LHCN-M2 (cell line): ENCODE measurements around the gene CFAP45. TPM values are rescaled to one million over a fixed set of nuclear protein-coding genes. Genes with fewer than 3 reads are reported as not detected.

Source experiments
- DNase-seq: peaks from one replicate; pipeline ENCODE4 v3.0.0-alpha.2; 2012; ENCODE audit warnings: low read depth
- total RNA-seq: library from RNA; depleted of rRNA; stranded (reverse); fragments of >200 nt; gene quantifications from 2 replicates; pipeline ENCODE4 v1.2.3, GENCODE V29; 2014

CFAP45 gene
- total RNA-seq, 1 experiment from 2014 or later, result 0.34 TPM

DNA sequence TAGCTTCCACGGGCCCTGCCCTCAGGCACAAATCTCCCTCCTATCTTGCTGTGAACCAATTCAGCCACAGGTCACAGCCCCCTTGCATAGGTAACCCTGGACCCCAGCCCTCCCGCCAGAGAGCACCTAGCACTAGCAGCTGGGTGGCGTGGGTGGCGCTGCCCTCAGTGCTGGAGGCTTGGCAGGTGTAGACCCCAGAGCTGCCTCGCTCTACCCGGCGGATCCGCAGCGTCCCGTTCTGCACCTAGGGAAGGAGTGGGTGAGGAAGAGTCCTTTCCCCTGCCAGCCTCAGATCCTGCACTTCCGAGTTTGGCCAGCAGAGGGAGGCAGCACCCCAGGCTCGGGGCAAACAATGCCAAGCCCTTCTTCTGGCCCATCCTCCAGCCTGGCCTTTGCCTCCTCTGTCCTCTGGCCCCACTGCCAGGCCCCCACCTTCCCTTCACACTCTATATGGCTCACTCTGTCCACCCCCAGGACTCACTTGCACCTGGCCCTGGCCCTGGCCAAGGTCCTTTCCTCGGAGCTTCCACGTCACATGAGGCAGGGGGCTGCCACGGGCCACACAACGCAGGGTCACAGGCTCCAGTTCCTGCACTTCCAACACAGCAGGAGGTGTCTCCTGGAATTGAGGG, 36.4 kb upstream of the CFAP45 start:
- peak; percentile 23 for DNase-seq

DNA sequence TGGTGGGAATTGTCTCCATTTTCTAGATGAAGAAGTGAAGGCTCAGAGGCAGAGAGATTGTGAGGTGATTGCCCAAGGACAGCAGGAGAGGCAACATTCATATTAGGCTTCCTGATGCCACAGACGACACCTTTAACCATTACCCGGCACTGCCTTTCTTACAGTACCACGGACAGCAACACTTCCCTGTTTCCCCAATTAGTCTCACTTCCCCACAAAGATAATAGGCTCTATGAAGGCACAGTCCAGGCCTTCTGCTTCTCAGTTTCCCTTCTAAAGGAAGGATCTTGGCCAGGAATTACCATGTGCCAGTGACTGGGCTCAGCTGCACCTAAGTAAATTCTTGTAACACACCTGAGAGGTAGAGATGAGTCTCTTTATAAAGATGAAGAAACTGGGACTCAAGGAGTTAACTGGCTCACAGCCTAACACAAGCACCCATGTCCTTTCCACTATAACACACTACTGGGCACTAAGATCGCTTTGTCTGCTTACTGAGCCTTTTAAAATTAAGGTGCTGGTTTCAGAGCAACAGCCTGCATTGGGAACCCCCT, 35.8 kb upstream of the CFAP45 start:
- no peak for DNase-seq

DNA sequence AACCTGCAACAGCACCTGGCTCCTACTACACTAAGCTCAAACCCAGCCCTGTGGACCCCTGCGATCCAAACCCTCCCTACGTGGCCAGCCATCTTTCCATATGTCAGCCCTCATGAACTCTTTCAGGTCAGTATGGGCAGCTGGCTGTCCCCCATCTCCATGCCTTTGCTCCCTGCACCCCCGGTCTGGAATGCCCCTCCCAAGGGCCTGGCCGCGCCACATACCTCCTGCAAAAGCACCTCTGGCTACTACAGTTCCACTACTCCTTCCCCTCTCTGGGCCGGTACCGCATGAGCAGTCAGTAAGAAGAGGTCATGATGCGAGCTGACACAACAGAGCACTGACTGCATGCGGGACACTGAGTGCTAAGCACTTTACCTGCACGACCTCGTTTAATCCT, 35.3 kb upstream of the CFAP45 start:
- DNase-seq, result no peak

DNA sequence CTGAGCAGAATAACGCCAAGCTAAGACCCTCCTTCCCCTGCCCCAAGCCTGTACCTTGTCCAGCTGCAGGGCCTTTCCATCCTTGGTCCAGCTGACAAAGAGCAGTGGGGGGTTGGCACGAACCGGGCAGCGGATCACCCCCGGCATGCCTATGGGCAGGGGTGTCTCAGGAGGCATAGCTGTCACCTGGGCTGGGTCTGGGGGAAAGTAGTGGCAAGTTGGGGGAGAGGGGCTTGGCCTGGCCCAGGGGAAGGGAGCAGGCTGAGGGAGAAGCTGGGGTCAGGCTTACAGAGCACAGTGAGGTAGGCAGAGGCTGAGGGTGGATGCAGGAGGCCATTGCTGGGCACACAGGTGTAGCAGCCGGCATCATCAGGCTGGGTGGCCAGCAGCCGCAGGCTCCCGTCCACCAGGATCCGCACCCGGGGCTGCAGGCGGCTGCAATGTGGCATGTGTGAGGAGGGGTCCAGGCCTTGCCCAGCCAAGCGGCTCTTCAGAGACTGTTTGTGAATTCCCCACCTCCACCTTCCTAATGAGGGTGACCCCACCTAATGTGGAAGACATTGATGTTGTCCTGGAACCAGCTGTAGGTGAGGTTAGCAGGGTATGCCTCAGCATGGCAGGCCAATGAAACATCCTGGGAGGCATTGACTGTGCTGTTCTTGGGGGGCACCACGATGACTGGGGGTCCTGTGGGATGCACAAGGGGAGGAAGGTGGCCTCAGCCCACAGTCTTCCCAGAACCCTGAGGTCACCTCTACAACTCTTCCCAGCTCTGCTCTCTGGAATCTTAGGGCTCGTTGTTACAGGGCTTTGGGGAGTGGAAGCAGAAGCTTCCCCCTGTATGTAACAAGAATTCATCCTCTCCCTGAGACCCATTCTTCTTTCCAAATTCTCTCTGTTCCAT, 34.4 kb upstream of the CFAP45 start:
- no peak for DNase-seq

DNA sequence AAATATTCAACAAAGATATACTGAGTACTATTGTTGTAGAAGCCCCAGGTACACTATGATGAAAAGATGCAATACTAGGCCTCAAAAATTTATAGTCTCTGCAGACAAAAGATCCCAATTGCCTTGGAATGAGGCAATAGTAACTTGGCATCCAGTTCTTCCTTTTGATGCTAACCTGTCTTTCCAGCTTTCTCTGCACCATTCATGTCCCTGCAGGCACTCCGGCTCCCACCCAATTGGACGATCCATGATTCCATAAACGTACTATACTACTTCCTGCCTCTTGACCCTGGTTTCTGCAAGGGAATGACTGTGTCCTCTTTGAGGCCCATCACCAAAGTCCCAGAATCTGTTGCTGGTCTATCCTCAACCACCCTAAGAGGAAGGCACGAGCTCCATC, 33.4 kb upstream of the CFAP45 start:
- no peak for DNase-seq

DNA sequence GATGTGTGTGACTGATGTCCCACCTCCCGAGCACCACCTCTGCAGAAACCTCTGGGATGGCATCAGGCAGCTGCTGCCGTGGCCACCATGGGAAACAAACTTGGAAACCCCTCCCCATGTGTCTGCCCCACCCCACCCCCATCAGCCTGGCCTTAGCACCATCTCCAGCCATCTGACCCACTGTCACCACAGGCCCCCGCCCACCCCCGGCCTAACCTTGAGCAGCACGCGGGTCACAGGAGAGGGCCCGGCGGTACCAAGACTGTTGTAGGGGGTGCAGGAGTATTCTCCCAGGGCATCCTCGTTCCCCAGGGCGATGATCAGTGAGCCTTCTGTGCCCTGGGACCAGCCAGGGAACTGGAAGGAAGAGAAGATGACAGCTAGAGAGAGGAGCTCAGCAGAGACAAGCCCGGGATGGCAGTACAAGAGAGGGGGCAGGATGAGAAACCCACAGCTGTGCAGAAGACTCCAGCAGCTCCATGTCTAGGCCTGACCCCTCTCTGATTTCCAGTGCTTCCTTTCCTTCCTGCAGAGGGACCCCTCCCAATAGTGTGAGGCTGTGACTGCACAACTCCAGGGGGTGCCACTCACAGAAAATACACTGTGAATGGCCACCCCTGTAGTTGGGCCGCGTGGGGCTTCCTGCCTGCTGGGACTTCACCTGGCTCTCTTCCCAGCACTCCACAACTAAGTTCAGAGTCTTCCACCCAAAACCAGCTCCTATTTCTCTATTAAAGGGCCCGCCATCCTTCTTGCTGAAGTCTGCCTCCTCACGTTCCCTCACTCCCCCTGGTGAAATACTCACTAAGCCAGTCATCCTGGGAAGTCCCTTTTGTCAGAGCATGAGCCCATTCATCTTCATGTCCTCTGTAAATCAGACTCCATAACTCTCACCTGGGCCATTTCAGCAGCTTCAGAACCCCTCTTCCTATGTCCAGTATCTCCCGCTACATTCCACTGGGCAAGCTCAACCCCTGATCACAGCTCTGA, 32.6 kb upstream of the CFAP45 start:
- DNase-seq, result no peak

DNA sequence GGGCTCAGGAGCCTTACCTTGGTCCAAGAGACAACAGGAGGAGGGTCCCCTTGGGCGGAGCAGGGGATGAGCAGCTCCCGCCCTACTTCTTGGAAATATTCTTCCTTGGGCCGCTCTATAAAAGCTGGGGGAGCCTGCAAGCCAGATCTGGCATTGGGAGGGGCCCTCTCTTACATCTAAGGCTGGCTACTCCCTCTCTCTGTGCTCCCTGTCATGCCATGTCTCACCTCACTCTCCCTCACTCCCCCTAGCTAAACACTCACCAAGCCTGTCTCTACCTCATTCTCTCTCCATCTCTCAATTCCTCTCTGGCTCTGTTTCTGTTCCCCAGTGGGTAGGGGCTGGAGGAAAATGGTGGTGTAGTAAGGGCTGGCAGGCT, 31.8 kb upstream of the CFAP45 start:
- DNase-seq, result no peak

DNA sequence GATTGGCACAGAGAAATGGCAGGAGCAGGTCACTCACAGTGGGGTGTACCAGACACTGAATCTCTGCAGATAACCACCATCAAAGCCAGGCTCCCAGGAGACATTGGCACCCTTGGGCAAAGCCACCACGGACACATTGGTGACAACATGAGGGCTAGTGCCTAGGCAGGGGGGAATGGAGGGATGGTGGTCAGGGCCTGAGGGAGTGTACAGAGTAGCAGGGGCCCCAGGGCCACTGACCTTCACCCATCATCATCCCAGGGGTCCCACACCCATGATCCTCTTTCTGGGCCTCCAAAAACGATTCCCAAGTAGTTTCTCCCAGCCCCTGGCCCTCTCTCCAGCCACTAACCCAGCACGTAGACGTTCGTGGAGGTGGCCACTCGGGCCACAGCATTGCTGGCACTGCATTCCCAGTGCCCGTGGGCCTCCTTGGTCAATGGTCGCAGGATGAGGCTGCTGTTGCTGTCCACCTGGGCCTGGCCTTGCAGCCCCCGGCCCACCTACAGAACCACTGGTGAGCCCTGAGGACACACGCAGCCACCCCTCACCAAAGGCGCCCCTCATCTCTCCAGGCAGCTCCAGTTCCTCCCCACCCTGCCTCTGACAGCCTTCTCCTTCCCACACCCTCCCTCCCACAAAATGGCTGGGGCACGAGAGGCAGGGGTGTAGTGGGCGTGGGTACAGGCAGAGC, 31.3 kb upstream of the CFAP45 start:
- no peak for DNase-seq

DNA sequence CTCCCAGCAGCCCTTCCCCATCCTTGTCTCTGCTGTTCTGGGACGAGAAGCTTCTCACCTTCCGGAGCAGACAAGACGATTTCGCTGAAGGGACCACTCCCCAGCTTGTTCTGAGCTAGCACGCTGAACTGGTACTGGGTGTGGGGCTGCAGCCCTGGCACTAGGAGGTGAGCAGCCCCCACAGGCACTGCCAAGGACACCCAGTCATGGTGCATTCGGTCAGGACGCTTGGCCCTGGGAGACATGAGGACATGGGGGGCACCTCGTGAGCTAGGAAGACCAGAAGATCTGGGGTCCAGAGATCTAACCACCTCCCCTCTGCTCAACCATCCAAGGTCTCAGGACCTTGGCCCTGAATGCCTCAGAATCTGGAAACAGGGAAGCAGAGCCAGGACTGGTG, 30.7 kb upstream of the CFAP45 start:
- DNase-seq, result no peak

DNA sequence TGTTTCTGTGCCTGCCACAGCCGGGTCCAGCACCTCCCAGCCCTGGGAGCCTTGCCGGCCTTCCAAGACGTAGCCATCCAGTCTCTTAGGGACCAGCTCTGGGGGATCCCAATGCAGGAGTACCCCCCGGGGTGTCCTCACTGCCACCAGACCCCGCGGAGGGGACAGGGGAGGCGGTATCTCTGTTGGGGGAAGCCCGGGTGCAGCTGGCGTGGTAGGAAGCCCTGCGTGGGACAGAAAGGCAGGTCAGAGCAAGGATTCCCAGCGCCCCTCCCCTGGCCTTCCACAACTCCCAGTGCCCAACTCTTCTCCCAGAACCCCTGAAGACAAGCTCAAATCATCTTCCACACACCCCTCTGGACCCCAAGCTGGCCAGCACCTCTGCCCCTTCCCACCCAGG, 30.3 kb upstream of the CFAP45 start:
- no peak for DNase-seq

DNA sequence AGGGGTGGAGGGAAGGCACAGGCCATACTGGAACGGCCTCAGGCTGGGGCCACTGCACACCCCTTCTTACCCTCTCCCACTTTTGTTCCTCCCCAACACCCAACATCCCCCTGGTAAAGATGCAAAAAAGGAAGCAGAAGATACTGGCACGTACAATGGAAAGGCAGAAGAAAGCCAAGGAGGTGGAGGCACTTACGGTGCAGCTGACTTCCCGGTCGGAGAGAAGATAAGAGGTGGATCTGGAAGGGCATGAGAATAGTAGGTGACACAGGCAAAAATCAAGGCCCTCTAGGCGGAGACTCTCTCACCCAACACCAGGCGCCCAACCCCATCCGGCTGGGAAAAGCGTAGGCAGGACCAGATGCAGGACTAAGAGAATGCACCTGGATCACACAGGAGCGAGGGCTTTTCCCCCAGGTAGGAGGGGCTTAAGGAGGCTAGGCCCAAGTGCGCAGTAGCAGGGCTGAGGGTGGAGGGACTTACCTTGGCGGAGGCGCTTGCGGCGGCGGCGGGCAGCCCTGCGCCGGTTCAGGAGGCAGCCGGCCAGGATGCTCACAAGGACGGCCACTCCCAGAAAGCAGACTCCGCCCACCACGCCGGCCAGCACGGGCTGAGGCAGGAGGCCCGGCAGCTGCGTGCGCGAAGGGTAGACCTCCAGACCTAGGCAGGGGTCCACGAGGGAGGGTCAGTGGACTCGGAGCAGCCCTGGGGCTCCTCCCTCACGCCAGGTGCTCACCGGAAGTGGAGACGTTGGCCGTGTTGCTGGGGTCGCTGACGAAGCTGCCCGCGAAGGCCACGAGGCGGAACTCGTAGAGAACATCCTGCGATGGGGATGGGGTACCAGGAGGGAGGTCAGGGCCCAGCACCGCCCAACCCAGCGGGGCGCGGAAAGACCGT, 29.4 kb upstream of the CFAP45 start:
- DNase-seq, result no peak

DNA sequence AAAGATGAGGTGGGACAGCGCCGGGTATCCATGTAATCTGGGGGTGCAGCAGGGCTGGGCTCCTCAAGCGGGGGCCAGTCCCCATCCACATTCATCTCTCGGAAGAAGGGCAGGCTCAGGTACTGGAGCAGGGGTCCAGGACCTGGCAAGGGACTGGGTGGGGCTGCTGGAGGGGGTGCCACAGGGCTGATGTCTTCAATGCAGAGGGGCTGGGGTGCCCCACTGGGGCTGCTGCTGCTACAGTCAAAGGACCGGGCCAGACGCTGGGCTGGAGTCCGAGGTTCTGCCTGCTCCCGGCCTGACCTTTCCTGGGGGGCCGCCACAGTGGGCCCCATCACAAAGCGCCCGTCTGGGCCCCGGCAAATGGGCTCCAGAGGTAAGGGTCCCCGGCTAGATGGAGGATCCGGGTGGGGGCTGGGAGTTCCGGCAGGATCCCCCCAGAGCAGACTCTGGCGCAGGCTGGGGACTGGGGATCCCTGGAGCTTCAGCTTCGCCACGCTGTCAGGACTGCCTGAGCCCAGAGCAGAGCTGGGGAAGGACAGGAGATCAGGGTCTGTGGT, 28.6 kb upstream of the CFAP45 start:
- DNase-seq, result no peak

DNA sequence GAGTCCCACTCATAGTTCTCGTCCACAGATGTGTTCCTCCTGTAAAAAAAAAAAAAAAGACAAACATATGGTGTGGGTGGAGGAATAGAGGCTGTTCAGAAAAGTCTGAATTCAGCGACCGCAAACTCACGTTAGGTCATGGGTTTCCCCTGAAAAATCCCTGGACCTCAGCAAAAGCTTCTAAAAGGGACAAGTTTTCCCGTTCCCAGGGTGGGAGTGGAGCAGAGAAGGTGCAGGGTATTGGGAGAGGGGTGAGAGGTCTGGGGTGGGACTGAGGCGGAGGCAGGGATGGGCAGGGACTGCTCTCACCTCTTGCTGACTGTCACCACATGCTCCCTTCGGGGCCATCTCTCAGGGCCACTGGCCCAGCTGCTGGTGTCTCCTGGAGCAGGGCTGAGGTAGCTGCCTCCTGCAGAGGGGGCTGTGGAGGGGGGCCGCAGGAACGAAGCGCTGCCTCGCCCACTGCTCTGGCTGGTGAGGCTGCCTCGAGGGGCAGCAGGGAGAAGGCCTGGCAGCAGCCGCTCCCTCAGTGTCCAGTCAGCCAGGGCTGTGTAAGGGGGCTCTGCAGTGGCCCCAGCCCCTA, 28.0 kb upstream of the CFAP45 start:
- no peak for DNase-seq

DNA sequence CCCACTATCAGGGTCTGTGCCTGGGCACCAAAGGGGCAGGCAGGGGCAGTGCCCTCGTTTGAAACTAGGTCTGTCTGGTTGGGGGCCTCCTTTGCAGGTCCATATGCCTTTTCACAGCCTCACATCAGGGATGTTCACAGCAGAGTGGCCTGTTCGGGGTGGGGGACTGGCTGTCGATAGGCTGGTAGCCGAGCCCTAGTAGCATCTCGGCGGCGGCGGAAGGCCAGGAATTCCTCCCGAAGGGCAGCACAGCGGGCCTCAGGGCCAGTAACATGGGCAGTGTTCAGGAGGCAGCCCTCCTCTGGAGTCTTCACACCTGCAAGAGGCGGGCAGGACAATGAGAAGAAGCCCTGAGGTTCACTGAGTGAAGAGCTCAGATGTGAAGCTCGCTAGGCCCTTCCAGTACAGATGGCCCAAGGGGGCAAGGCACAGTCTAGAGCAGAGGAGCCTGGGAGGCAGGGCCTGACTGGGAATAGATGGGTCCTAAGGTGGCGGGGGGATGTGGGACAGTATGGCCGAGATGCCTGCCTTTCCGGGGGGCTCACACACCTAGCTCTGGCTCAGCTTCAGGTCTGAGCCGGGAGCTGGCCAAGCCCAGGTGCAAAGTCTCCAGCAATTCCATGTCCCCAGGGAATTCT, 27.4 kb upstream of the CFAP45 start:
- DNase-seq, result no peak

DNA sequence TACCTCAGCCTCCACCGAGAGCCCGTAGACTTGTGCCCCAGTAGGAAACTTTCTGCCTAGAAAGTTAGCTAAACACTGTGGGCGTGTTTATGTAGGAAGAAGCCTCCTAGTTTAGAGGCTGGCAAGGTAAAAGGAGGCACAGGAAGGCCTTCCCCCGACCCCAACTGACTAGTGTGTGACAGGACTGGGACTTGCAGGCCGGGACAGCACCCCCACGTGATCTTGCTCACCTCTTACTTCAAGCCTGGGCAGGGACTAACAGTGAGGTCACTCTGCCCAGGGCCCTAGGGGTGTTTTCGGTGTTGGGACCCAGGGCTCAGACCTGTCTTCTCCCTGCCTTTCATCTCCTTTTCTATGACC, 25.7 kb upstream of the CFAP45 start:
- no peak for DNase-seq

DNA sequence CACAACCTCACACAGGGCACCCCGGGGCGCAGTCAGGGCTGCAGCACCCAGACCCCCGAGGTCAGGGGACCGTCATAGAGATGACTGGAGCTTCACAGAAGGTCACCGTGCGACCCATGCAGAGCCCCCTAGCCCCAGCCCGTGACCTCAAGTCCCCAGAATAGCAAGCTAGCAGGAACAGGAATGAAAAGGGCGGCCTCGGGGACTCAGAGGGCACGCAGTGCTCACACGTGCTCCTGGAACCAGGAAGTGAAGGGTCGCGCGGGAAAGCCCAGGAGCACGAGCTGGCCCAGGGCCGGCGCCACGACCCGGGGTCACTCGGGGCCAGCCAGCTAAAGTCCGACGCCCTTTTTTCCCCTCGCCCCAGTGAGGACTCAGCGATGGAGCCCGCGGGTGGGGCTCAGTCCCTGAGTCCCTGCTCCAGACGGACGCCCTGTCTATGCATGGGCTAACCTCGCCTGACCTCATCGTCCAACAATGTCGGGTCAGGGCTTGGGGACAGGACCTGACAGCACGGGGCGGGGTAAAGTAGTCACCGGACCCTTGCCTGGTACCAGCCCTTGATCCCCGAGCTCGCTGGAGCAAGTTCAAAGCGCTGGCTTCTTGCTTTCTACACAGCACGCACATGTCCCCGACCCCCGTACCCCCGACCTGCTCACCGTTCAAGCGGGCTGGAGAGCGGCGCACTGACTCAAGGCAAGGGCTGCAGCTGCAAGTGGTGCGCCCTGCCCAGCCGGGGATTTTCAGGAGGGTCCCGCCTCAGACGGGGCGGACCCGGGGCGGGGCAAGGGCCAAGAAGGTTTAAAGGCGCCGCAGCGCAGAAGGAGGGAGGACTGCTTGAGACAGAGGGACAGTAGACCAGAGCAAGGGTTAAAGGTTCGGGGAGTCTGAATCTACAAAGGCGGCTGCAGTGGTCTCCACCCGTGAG, 25.1 kb upstream of the CFAP45 start, which contains the start of gene TAGLN2:
Gene TAGLN2, minus strand, starts transcription at position 717 of the 928 bp plus-strand sequence. CDS start 4,998 bp downstream, outside the sequence.
- DNase-seq, result peak; percentile 89

DNA sequence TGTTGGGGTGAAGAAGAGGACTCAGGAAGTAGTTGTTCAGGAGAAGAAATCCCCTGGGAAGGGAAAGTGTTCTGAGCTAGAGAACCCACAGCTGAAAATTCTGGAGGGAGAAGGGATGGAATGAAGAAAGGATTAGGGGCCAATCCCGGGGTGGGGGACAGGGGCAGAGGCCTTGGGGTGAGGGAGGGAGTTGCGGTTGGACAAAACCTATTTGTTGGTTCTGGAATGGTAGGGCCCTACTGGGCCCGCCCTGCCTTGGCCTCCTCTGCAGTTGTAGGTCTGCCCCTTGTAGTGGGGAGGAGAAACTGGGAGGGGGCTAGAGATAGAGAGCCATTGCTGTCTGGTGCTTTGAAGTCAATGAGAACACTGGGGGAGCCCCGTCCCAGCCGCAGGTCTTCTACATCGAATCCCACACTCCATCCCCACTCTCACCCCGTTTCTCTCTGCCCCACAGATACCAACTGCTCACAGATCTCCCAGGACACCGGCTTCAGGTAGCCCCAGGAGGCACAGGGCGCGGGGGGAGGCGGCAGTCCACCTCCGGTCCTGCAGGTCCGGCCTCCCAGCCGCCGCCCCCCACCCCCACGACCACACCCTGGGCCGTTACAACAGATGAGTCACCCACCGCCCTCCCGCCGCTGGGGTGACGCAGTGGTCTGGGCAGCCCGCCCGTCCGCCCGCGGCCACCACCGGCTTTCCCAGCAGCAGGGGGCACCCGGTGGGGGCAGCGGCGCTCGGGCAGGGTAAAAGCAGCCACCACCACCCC, 24.2 kb upstream of the CFAP45 start:
- DNase-seq, result peak; percentile 85
